SU-DHL-6 (cell line): Measurements from ENCODE around the gene PTPRA.

ENCODE experiments used
- CTCF ChIP-seq: fragments of 200-600 bp; sonication (generic); IDR thresholded peaks from one replicate; pipeline ENCODE4 v1.5.1; 2017; ENCODE audit warnings: antibody characterized with exemption, mild to moderate bottlenecking, low read length, moderate library complexity; ENCODE audit not compliant: insufficient read depth, poor library complexity, severe bottlenecking
- EZH2phosphoT487 ChIP-seq: fragments of 200-600 bp; sonication (generic), shearing (Covaris generic); conservative IDR thresholded peaks from 2 replicates; pipeline ENCODE4 v1.6.1; 2018; ENCODE audit warnings: mild to moderate bottlenecking, antibody characterized with exemption, low read length, moderate library complexity, mixed read lengths

GRCh38 chr20:3081641-3082040 lies 208.4 kb downstream of the PTPRA start:
- no peak for TF ChIP-seq CTCF
- TF ChIP-seq EZH2phosphoT487: no peak
